HL-60 (cell line): ENCODE measurements around the gene HEYL.

Experiments
- GABPA ChIP-seq: IDR thresholded peaks from 2 replicates; pipeline ENCODE4 v1.6.1; 2012; ENCODE audit warnings: low read depth
- POLR2AphosphoS5 ChIP-seq: IDR thresholded peaks from 2 replicates; pipeline ENCODE4 v1.6.1; 2012; ENCODE audit warnings: low read depth
- TF ChIP-seq, protein P1 (sequence below): IDR thresholded peaks from one replicate; pipeline ENCODE4 v1.5.1; 2011; ENCODE audit warnings: low read length, control low read depth, inconsistent platforms; ENCODE audit not compliant: insufficient read depth
- TF ChIP-seq, protein P2 (sequence below): IDR thresholded peaks from 2 replicates; pipeline ENCODE4 v1.6.1; 2012; ENCODE audit warnings: low read depth; ENCODE audit not compliant: insufficient replicate concordance

DNA sequence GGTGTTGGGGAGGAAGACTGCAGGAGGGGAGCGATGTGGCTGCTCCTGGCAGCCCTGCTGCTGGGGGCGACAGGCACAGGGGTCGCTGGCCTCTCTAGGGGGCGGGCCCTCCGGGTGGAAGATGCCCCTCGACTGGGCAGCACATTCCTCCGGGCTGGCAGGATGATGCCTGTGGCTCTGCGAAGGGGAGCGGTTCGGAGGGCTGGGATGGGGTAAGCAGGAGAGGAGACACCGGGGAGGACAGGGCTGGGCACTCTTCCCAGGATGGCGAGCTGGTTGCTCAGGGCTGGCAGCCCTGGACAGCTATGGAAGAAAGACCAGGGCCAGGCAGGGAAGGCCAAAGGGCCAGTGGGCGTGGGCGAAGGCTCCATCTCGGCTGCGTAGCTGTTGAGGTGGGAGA, 12.8 kb downstream of the HEYL start:
- TF ChIP-seq, protein P1, sequence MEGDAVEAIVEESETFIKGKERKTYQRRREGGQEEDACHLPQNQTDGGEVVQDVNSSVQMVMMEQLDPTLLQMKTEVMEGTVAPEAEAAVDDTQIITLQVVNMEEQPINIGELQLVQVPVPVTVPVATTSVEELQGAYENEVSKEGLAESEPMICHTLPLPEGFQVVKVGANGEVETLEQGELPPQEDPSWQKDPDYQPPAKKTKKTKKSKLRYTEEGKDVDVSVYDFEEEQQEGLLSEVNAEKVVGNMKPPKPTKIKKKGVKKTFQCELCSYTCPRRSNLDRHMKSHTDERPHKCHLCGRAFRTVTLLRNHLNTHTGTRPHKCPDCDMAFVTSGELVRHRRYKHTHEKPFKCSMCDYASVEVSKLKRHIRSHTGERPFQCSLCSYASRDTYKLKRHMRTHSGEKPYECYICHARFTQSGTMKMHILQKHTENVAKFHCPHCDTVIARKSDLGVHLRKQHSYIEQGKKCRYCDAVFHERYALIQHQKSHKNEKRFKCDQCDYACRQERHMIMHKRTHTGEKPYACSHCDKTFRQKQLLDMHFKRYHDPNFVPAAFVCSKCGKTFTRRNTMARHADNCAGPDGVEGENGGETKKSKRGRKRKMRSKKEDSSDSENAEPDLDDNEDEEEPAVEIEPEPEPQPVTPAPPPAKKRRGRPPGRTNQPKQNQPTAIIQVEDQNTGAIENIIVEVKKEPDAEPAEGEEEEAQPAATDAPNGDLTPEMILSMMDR: no peak
- TF ChIP-seq POLR2AphosphoS5 (no peak), GABPA (no peak)
- TF ChIP-seq, protein P2, sequence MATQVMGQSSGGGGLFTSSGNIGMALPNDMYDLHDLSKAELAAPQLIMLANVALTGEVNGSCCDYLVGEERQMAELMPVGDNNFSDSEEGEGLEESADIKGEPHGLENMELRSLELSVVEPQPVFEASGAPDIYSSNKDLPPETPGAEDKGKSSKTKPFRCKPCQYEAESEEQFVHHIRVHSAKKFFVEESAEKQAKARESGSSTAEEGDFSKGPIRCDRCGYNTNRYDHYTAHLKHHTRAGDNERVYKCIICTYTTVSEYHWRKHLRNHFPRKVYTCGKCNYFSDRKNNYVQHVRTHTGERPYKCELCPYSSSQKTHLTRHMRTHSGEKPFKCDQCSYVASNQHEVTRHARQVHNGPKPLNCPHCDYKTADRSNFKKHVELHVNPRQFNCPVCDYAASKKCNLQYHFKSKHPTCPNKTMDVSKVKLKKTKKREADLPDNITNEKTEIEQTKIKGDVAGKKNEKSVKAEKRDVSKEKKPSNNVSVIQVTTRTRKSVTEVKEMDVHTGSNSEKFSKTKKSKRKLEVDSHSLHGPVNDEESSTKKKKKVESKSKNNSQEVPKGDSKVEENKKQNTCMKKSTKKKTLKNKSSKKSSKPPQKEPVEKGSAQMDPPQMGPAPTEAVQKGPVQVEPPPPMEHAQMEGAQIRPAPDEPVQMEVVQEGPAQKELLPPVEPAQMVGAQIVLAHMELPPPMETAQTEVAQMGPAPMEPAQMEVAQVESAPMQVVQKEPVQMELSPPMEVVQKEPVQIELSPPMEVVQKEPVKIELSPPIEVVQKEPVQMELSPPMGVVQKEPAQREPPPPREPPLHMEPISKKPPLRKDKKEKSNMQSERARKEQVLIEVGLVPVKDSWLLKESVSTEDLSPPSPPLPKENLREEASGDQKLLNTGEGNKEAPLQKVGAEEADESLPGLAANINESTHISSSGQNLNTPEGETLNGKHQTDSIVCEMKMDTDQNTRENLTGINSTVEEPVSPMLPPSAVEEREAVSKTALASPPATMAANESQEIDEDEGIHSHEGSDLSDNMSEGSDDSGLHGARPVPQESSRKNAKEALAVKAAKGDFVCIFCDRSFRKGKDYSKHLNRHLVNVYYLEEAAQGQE: no peak
